Sigmoid colon (tissue), 4 donors: Measurements from ENCODE around the gene VPS33B.

Experiments
- POLR2A ChIP-seq, 2 donors: fragments of 450-650 bp; IDR thresholded peaks; one replicate each; pipeline ENCODE4 v1.6.1; 2016; ENCODE audit warnings: antibody characterized with exemption in 2 of 2, mild to moderate bottlenecking in 2 of 2, moderate library complexity in 2 of 2
- POLR2AphosphoS5 ChIP-seq, 4 donors: sonication (generic); formaldehyde crosslinking; IDR thresholded peaks; one replicate each; pipeline ENCODE4 v1.6.1; 2017; ENCODE audit warnings: antibody characterized with exemption in 4 of 4
- TF ChIP-seq, protein P1 (sequence below), 4 experiments: fragments of 450-650 bp in 3 of 4; fragments of 200-600 bp in 1 of 4; IDR thresholded peaks; one replicate each; pipeline ENCODE4 v1.5.1; 2016 to 2019; ENCODE audit warnings: antibody characterized with exemption in 4 of 4, mild to moderate bottlenecking in 3 of 4, moderate library complexity in 2 of 4

DNA sequence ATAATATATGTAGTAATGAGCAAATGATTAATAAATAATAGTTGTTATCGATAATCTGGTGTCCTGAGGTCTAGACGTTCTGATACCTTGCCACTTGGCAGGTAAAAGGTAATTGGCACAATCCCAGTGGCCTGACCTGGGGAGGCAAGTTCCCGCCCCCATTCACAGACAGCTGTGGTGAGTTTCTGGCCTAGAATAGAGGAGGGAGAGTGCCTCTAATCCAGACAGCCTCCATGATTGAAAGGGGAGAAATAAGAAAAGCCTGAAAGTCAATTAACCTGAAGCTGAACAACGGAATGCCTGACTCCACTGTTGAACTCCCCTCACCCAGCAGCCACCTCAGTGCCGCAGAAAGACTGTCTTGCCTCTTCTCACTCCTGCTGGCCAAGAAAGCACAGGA, 39.6 kb upstream of the VPS33B start:
- TF ChIP-seq, protein P1, sequence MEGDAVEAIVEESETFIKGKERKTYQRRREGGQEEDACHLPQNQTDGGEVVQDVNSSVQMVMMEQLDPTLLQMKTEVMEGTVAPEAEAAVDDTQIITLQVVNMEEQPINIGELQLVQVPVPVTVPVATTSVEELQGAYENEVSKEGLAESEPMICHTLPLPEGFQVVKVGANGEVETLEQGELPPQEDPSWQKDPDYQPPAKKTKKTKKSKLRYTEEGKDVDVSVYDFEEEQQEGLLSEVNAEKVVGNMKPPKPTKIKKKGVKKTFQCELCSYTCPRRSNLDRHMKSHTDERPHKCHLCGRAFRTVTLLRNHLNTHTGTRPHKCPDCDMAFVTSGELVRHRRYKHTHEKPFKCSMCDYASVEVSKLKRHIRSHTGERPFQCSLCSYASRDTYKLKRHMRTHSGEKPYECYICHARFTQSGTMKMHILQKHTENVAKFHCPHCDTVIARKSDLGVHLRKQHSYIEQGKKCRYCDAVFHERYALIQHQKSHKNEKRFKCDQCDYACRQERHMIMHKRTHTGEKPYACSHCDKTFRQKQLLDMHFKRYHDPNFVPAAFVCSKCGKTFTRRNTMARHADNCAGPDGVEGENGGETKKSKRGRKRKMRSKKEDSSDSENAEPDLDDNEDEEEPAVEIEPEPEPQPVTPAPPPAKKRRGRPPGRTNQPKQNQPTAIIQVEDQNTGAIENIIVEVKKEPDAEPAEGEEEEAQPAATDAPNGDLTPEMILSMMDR (IDR thresholded peaks at IDR 0.05), result no peak
- TF ChIP-seq POLR2A (IDR thresholded peaks at IDR 0.05), result no peak
- TF ChIP-seq POLR2AphosphoS5 (IDR thresholded peaks at IDR 0.05), result no peak
